WTC11 (cell line): Measurements from ENCODE around the gene UBE2D2. TPM values are rescaled to one million over a fixed set of nuclear protein-coding genes. Genes with fewer than 3 reads are reported as not detected.
A peak's percentile ranks its signal among the peaks of the same experiment; 100 is the strongest.

ENCODE experiments used
- ATAC-seq: fragments of 200-7000 bp; cut with Tn5 transposase; 2 replicates; pipeline ENCODE4 v1.10.0; 2021; ENCODE audit warnings: mild to moderate bottlenecking, moderate library complexity
- CTCF ChIA-PET: fragments of 300-600 bp; sonication (Branson Sonifier 250); formaldehyde crosslinking; loops from one replicate; lab custom pipeline; 2021; ENCODE audit warnings: antibody characterized with exemption; lab: Charles Lee
- POLR2A ChIA-PET: fragments of 350-600 bp; sonication (Branson Sonifier 250); formaldehyde crosslinking; loops from one replicate; lab custom pipeline; 2021; ENCODE audit warnings: antibody characterized with exemption; lab: Charles Lee
- DNase-seq: peaks from one replicate; pipeline ENCODE4 v3.0.0; 2021; ENCODE audit warnings: low spot score
- H3K27ac Mint-ChIP-seq: 2 replicates; pipeline ENCODE4 v1.8.0; 2021; ENCODE audit warnings: mixed read lengths
- H3K27me3 Mint-ChIP-seq: 2 replicates; pipeline ENCODE4 v1.8.0; 2021; ENCODE audit warnings: low read depth, mild to moderate bottlenecking, moderate library complexity, mixed read lengths
- H3K36me3 Mint-ChIP-seq: 2 replicates; pipeline ENCODE4 v1.8.0; 2021; ENCODE audit warnings: mixed read lengths
- H3K4me1 Mint-ChIP-seq: 2 replicates; pipeline ENCODE4 v1.8.0; 2022; ENCODE audit warnings: mixed read lengths
- H3K4me3 Mint-ChIP-seq: 2 replicates; pipeline ENCODE4 v1.8.0; 2021; ENCODE audit warnings: mild to moderate bottlenecking, moderate library complexity, mixed read lengths
- H3K9me3 Mint-ChIP-seq: 2 replicates; pipeline ENCODE4 v1.8.0; 2021; ENCODE audit warnings: mixed read lengths
- CTCF ChIP-seq: fragments of 200-600 bp; IDR thresholded peaks from 2 replicates; pipeline ENCODE4 v1.8.0; 2022; ENCODE audit warnings: antibody characterized with exemption
- ETV6 ChIP-seq: sonication (generic); formaldehyde crosslinking; IDR thresholded peaks from 2 replicates; pipeline ENCODE4 v1.8.1; 2022; ENCODE audit warnings: mild to moderate bottlenecking, missing genetic modification reagents
- GRHL2 ChIP-seq: fragments of 250-450 bp; sonication (Bioruptor Pico); IDR thresholded peaks from 2 replicates; pipeline ENCODE4 v1.8.0; 2022; ENCODE audit warnings: mild to moderate bottlenecking, moderate library complexity; ENCODE audit not compliant: insufficient replicate concordance, severe bottlenecking
- JUN ChIP-seq: sonication (generic); formaldehyde crosslinking; IDR thresholded peaks from 2 replicates; pipeline ENCODE4 v1.8.0; 2023; ENCODE audit warnings: mild to moderate bottlenecking, missing genetic modification reagents
- MAX ChIP-seq: sonication (generic); formaldehyde crosslinking; IDR thresholded peaks from 2 replicates; pipeline ENCODE4 v1.8.0; 2022; ENCODE audit warnings: mild to moderate bottlenecking, missing genetic modification reagents
- PREB ChIP-seq: sonication (generic); formaldehyde crosslinking; IDR thresholded peaks from 2 replicates; pipeline ENCODE4 v1.8.1; 2022; ENCODE audit warnings: mild to moderate bottlenecking, missing genetic modification reagents, moderate library complexity, borderline replicate concordance
- PRRX2 ChIP-seq: fragments of 250-450 bp; sonication (Bioruptor Pico); IDR thresholded peaks from 2 replicates; pipeline ENCODE4 v1.8.0; 2021; ENCODE audit warnings: mild to moderate bottlenecking
- SMAD3 ChIP-seq: sonication (generic); formaldehyde crosslinking; IDR thresholded peaks from 2 replicates; pipeline ENCODE4 v1.8.0; 2022; ENCODE audit warnings: missing genetic modification reagents, mild to moderate bottlenecking, borderline replicate concordance
- TEAD4 ChIP-seq: sonication (generic); formaldehyde crosslinking; IDR thresholded peaks from 2 replicates; pipeline ENCODE4 v1.8.0; 2022; ENCODE audit warnings: mild to moderate bottlenecking, missing genetic modification reagents
- USF2 ChIP-seq: sonication (generic); formaldehyde crosslinking; IDR thresholded peaks from 2 replicates; pipeline ENCODE4 v1.8.1; 2023; ENCODE audit warnings: mild to moderate bottlenecking, missing genetic modification reagents, moderate library complexity
- ZNF121 ChIP-seq: sonication (generic); formaldehyde crosslinking; IDR thresholded peaks from 2 replicates; pipeline ENCODE4 v1.8.0; 2023; ENCODE audit warnings: missing genetic modification reagents
- ZNF219 ChIP-seq: sonication (generic); formaldehyde crosslinking; IDR thresholded peaks from 2 replicates; pipeline ENCODE4 v1.8.0; 2023; ENCODE audit warnings: missing genetic modification reagents, mild to moderate bottlenecking, borderline replicate concordance
- ZNF425 ChIP-seq: fragments of 250-450 bp; sonication (Bioruptor Pico); conservative IDR thresholded peaks from 2 replicates; pipeline ENCODE4 v1.9.0; 2021; ENCODE audit warnings: mild to moderate bottlenecking
- ZNF532 ChIP-seq: fragments of 250-450 bp; sonication (Bioruptor Pico); IDR thresholded peaks from 2 replicates; pipeline ENCODE4 v1.9.0; 2021; ENCODE audit warnings: mild to moderate bottlenecking, borderline replicate concordance
- total RNA-seq: library from RNA; stranded (reverse); gene quantifications from 3 replicates; pipeline ENCODE4 v1.2.3, GENCODE V29; 2021
- TF ChIP-seq, protein P1 (sequence below): sonication (generic); formaldehyde crosslinking; IDR thresholded peaks from 2 replicates; pipeline ENCODE4 v1.8.1; 2023; ENCODE audit warnings: mild to moderate bottlenecking, moderate library complexity, missing genetic modification reagents
- TF ChIP-seq, protein P2 (sequence below): sonication (generic); formaldehyde crosslinking; IDR thresholded peaks from 2 replicates; pipeline ENCODE4 v1.8.0; 2022; ENCODE audit warnings: missing genetic modification reagents

Gene UBE2D2
- total RNA-seq, 1 experiment from 2014 or later: 183 TPM

DNA sequence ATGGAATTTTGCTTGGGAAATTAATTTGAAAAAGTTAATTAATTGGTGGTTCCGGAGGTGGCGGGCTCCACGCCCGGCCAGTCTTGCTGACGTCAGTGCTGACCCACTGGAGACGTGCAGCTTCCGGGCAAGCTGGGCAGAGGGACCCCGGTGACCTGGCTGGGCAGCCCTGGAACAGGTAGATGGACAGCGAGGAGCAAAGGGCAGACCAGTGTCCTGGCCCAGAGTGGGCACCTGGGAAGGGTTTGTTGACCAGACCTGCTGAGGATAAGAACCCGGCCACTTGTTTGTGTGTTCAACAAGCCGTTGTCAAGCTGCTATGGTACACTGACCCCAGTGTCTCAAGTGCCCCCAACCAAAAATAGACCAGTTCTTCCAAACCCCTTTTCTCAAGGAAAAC lies 104.5 kb downstream of the UBE2D2 start:
- ChIA-PET CTCF (interaction anchor here (0.9 to 2.9 kb wide), 3 partner anchors 12 to 32 kb away, joined by 3 to 10 read pairs (median 3); no protein-coding TSS in a partner anchor), POLR2A (interaction anchor here (1.5 kb wide), 1 partner anchor 12 kb away, joined by 4 read pairs; no protein-coding TSS in a partner anchor)
- Mint-ChIP-seq H3K27ac (peak overlapping the region; percentile 41; the same call in 1 of the 2 replicates), H3K9me3 (no peaks in the 10 kb centered on the region), H3K4me1 (peaks cover 71% of the 10 kb centered on the region), H3K4me3 (no peak overlapping the region), H3K27me3 (no peaks in the 10 kb centered on the region), H3K36me3 (no peaks in the 10 kb centered on the region; the same call in 1 of the 2 replicates)
- TF ChIP-seq GRHL2 (no peak), MAX (no peak), PREB (CRISPR knock-in tag) (no peak), TEAD4 (CRISPR knock-in tag) (no peak), PRRX2 (CRISPR knock-in tag) (no peak), JUN (CRISPR knock-in tag) (no peak), SMAD3 (CRISPR knock-in tag) (no peak), CTCF (no peak), ZNF121 (CRISPR knock-in tag) (no peak), ZNF219 (CRISPR knock-in tag) (no peak), ETV6 (CRISPR knock-in tag) (no peak)
- TF ChIP-seq, protein P1, sequence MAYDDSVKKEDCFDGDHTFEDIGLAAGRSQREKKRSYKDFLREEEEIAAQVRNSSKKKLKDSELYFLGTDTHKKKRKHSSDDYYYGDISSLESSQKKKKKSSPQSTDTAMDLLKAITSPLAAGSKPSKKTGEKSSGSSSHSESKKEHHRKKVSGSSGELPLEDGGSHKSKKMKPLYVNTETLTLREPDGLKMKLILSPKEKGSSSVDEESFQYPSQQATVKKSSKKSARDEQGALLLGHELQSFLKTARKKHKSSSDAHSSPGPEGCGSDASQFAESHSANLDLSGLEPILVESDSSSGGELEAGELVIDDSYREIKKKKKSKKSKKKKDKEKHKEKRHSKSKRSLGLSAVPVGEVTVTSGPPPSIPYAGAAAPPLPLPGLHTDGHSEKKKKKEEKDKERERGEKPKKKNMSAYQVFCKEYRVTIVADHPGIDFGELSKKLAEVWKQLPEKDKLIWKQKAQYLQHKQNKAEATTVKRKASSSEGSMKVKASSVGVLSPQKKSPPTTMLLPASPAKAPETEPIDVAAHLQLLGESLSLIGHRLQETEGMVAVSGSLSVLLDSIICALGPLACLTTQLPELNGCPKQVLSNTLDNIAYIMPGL: no peak
- DNase-seq (no peak), ATAC-seq (no peak)

GRCh38 chr5:139666551-139666950 lies 105.4 kb downstream of the UBE2D2 start:
- no peaks in the 10 kb centered on the region for H3K9me3 Mint-ChIP-seq
- H3K4me1 Mint-ChIP-seq: peaks cover 72% of the 10 kb centered on the region
- no peaks in the 10 kb centered on the region; the same call in 1 of the 2 replicates for H3K36me3 Mint-ChIP-seq
- no peak for ATAC-seq
- DNase-seq: no peak
- no peak overlapping the region for H3K4me3 Mint-ChIP-seq
- H3K27me3 Mint-ChIP-seq: no peaks in the 10 kb centered on the region
- ChIA-PET CTCF (interaction anchor here (0.9 to 2.9 kb wide), 8 partner anchors 12 to 121 kb away, joined by 3 to 17 read pairs (median 7); no protein-coding TSS in a partner anchor), POLR2A (interaction anchor here (1.4 kb wide), 1 partner anchor 19 kb away, joined by 6 read pairs; the partner anchor contains the start of gene CXXC5)
- peak overlapping the region; percentile 94 for H3K27ac Mint-ChIP-seq
- TF ChIP-seq ZNF532 (CRISPR knock-in tag) (no peak), USF2 (CRISPR knock-in tag) (no peak), ZNF425 (CRISPR knock-in tag) (no peak)
- TF ChIP-seq, protein P2, sequence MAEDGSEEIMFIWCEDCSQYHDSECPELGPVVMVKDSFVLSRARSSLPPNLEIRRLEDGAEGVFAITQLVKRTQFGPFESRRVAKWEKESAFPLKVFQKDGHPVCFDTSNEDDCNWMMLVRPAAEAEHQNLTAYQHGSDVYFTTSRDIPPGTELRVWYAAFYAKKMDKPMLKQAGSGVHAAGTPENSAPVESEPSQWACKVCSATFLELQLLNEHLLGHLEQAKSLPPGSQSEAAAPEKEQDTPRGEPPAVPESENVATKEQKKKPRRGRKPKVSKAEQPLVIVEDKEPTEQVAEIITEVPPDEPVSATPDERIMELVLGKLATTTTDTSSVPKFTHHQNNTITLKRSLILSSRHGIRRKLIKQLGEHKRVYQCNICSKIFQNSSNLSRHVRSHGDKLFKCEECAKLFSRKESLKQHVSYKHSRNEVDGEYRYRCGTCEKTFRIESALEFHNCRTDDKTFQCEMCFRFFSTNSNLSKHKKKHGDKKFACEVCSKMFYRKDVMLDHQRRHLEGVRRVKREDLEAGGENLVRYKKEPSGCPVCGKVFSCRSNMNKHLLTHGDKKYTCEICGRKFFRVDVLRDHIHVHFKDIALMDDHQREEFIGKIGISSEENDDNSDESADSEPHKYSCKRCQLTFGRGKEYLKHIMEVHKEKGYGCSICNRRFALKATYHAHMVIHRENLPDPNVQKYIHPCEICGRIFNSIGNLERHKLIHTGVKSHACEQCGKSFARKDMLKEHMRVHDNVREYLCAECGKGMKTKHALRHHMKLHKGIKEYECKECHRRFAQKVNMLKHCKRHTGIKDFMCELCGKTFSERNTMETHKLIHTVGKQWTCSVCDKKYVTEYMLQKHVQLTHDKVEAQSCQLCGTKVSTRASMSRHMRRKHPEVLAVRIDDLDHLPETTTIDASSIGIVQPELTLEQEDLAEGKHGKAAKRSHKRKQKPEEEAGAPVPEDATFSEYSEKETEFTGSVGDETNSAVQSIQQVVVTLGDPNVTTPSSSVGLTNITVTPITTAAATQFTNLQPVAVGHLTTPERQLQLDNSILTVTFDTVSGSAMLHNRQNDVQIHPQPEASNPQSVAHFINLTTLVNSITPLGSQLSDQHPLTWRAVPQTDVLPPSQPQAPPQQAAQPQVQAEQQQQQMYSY (CRISPR knock-in tag): no peak
- TF ChIP-seq, protein P1: no peak
